Glomerular endothelial cell (primary cell): ENCODE data around the gene GLI1. TPM values are rescaled to one million over a fixed set of nuclear protein-coding genes. Genes with fewer than 3 reads are reported as not detected.

Experiments used
- DNase-seq: peaks from one replicate; pipeline ENCODE4 v3.0.0-alpha.2; 2011; ENCODE audit warnings: low read depth, low spot score; ENCODE audit errors: extremely low read depth
- total RNA-seq: library from RNA; depleted of rRNA; stranded (reverse); fragments of >200 nt; gene quantifications from 2 replicates; pipeline ENCODE4 v1.2.3, GENCODE V29; 2015

The GLI1 gene
- total RNA-seq, 1 donor from 2014 or later: 0.12 TPM

GRCh38 chr12:57460468-57460784 is 841 bp downstream of the GLI1 start:
- DNase-seq: no peak

GRCh38 chr12:57460841-57461275 is 1.3 kb downstream of the GLI1 start:
- no peak for DNase-seq

GRCh38 chr12:57461276-57461916 is 1.8 kb downstream of the GLI1 start:
- DNase-seq: no peak

DNA sequence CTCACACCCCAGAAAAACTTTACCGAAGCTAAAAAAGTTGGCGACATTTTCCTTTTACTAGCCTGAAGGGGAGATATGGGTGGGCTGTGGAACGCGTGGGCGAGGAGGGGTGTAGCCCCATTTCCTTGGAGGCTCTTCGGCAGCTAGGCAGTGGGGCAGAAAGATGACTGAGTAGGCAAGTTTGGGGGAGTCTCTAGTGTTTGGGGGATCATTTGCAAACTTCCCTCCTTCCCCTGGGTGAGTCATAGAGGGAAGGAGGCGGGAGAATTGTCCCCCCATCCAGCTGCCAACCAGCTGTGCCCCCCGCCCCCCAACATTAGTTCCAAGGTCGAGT is 2.3 kb downstream of the GLI1 start:
- DNase-seq: no peak

GRCh38 chr12:57462251-57462911 is 2.8 kb downstream of the GLI1 start:
- peak; percentile 77 for DNase-seq

GRCh38 chr12:57462912-57463253 is 3.3 kb downstream of the GLI1 start:
- DNase-seq: no peak

GRCh38 chr12:57464569-57464968 is 5.0 kb downstream of the GLI1 start:
- DNase-seq: no peak

DNA sequence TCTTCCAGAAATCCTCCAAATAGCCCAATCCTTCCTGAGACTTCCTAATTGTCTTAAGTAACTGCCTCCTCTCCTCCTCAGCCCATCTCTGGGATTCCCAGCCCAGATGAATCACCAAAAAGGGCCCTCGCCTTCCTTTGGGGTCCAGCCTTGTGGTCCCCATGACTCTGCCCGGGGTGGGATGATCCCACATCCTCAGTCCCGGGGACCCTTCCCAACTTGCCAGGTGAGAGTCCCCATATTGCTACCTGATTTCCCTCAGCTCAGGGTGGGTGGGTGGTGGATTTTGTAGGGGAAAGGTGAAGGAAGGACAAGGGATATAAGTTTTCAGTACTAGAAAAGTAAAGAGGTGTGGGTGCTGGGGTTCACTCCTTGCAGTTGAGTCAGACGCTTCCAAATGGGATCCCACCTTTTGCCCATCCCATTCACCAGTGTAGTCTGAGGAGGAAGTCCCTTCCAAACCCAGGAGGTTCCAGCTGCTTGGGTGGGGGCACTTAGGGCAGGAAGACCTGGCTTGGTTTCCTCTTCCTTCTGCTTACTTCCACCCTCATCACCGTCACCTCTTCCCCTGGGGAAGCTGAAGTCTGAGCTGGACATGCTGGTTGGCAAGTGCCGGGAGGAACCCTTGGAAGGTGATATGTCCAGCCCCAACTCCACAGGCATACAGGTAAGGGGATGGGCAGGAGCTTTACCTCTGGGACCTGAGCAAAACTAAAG is 5.6 kb downstream of the GLI1 start:
- no peak for DNase-seq

- no peak for DNase-seq
These were observed 6.3 kb downstream of the GLI1 start for GRCh38 chr12:57465747-57466505.

DNA sequence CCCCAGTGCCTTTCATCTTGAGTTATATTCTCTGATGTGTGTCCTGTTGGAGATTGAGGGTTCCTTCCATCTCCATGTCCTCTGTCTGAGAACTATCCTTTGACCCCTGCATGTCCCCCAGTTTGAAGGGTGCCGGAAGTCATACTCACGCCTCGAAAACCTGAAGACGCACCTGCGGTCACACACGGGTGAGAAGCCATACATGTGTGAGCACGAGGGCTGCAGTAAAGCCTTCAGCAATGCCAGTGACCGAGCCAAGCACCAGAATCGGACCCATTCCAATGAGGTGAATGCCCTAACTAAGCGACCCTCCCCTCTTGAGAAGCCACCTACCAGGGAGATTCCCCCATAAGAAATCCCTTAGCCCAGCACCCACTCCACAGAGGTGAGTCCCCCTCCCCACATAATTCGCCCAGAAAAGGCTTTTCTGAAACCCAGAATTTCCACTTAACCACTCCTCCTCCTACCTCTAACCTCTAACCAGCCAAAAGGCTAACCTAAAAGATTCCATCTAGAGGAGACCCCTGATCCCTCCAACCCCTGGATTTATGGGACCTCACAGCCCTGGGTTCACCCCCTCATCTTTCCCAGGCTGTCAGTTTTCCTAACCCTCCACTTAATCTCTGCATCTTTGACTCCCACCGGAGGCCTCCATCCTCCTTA is 7.8 kb downstream of the GLI1 start:
- DNase-seq: no peak

DNA sequence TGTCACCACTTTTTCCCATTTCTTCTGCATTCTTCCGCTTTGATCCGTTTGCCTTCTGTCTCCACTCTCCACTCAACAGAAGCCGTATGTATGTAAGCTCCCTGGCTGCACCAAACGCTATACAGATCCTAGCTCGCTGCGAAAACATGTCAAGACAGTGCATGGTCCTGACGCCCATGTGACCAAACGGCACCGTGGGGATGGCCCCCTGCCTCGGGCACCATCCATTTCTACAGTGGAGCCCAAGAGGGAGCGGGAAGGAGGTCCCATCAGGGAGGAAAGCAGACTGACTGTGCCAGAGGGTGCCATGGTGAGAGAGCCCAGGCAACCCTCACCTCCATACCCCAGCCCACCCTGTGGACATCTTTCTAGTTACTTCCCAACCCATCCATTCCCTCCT is 8.3 kb downstream of the GLI1 start:
- DNase-seq: no peak

GRCh38 chr12:57469296-57470164 is 9.9 kb downstream of the GLI1 start:
- DNase-seq: no peak

- DNase-seq: no peak
These were observed 10.8 kb downstream of the GLI1 start for GRCh38 chr12:57470286-57470969.

- DNase-seq: no peak
These were observed 11.5 kb downstream of the GLI1 start for GRCh38 chr12:57470970-57471656.

- DNase-seq: no peak
These were observed 12.1 kb downstream of the GLI1 start for GRCh38 chr12:57471661-57472060.

DNA sequence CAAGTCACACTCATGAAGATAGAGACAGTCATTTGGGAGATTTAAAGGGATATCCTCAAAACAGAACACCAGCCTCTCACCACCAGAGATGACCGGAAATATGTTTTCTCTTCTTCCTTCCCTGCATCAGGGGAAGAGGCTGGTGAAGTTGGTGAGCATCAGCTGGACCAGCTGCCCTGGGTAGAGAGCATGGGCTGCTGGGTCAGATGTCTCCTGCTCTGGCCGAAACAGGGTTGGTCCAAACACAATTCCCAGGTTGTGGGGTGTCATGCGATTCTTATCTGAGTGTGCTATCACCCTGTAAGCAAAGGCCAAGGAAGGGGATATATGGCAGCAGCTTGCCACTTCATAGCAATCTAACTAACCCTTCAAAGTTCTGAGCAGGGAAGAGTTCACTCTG is 12.8 kb downstream of the GLI1 start:
- no peak for DNase-seq

DNA sequence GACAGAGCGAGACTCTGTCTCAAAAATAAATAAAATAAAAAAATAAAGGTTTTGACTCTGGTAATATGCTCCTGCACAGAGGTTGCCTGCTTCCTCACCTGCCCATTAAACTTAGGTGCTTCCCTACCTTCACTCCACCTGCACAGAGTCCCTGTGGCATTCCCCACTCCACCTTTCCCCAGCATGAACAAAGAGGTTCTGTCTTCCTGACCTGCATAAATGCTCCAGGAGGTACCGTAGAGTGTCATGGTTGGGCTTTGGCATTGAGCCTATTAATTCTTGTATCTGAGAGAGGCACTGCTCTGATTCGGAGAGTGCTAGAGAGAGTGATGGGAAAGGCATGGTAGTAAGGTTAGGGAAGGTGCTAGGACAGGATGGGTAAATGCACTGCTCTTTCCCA is 13.8 kb downstream of the GLI1 start:
- DNase-seq: no peak

GRCh38 chr12:57473886-57474285 is 14.3 kb downstream of the GLI1 start:
- DNase-seq: no peak

DNA sequence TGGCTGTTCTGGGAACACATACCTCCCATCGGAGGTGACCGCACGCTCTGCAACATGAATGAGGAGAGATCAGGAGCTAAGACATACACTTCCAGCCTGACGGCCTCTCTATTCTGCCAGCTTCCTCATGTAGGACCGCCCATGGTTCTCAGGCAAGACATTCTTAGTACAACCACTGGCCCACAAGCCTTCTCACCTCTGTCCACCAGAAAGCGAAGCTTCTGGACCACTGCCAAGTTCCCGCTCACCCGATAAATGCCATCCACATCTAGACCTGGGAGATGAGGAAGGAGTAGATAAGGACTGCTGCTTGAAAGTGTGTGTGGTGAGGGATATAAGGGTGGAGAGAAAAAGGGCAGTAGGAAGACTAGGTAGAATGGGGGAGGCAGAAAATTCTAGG is 14.8 kb downstream of the GLI1 start:
- DNase-seq: no peak
